DMS114 treated with DMSO at 0.1 percent for 48 hours (cell line): Measurements from ENCODE around the gene CACNB1.
A peak's percentile ranks its signal among the peaks of the same experiment; 100 is the strongest.

Source experiments
- DNase-seq: peaks from one replicate; lab custom pipeline; 2025; ENCODE audit not compliant: unreplicated experiment; lab: John Stamatoyannopoulos, UW

Gene CACNB1

GRCh38 chr17:39225959-39226683 is 28.7 kb upstream of the CACNB1 start:
- peak; percentile 71 for DNase-seq

GRCh38 chr17:39225308-39225958 is 28.0 kb upstream of the CACNB1 start, which contains the start of gene STAC2:
STAC2 (minus strand) TSS chr17:39225945; CDS start chr17:39225502, 443 bp downstream.
- no peak for DNase-seq

GRCh38 chr17:39224778-39225307 is 27.4 kb upstream of the CACNB1 start:
- no peak for DNase-seq

GRCh38 chr17:39223907-39224777 is 26.7 kb upstream of the CACNB1 start:
- DNase-seq, result no peak

- DNase-seq, result no peak
Measured at GRCh38 chr17:39222866-39223834, 25.7 kb upstream of the CACNB1 start.

GRCh38 chr17:39222151-39222550 is 24.7 kb upstream of the CACNB1 start:
- DNase-seq, result no peak

- DNase-seq, result no peak
Measured at GRCh38 chr17:39221572-39221971, 24.1 kb upstream of the CACNB1 start.

GRCh38 chr17:39219647-39220154 is 22.2 kb upstream of the CACNB1 start:
- no peak for DNase-seq

GRCh38 chr17:39218906-39219305 is 21.4 kb upstream of the CACNB1 start:
- DNase-seq, result no peak

GRCh38 chr17:39217734-39218369 is 20.4 kb upstream of the CACNB1 start:
- DNase-seq, result no peak

GRCh38 chr17:39213852-39214251 is 16.4 kb upstream of the CACNB1 start:
- DNase-seq, result no peak

GRCh38 chr17:39212841-39213480 is 15.5 kb upstream of the CACNB1 start:
- DNase-seq, result no peak

GRCh38 chr17:39212195-39212810 is 14.8 kb upstream of the CACNB1 start:
- no peak for DNase-seq

GRCh38 chr17:39210093-39210434 is 12.6 kb upstream of the CACNB1 start:
- no peak for DNase-seq

GRCh38 chr17:39209317-39210092 is 12.0 kb upstream of the CACNB1 start:
- DNase-seq, result no peak

GRCh38 chr17:39208893-39209292 is 11.4 kb upstream of the CACNB1 start:
- DNase-seq, result no peak

GRCh38 chr17:39208136-39208535 is 10.7 kb upstream of the CACNB1 start:
- no peak for DNase-seq

GRCh38 chr17:39205112-39205526 is 7.7 kb upstream of the CACNB1 start:
- no peak for DNase-seq
